HG03095 (cell line): ENCODE measurements around the gene TDP2.
"Not testable (repeated sequence)": the region's sequence is repeated elsewhere in the genome, so short reads cannot be mapped to it uniquely, and the experiment has no call there.

ENCODE experiments used
- ATAC-seq: cut with Tn5 transposase; IDR thresholded peaks from one replicate; pipeline ENCODE4 v1.9.1; 2021; ENCODE audit warnings: moderate library complexity; ENCODE audit not compliant: unreplicated experiment

The TDP2 gene

GRCh38 chr6:24683297-24684296, 16.9 kb upstream of the TDP2 start:
- ATAC-seq, result no peak

- no peak for ATAC-seq
Observed at GRCh38 chr6:24680582-24680981, 13.9 kb upstream of the TDP2 start.

GRCh38 chr6:24678792-24679352, 12.2 kb upstream of the TDP2 start:
- ATAC-seq, result not testable (repeated sequence)

- ATAC-seq, result no peak
Observed at GRCh38 chr6:24673625-24674024, 6.9 kb upstream of the TDP2 start.

- no peak for ATAC-seq
Observed at GRCh38 chr6:24672620-24673182, 6.0 kb upstream of the TDP2 start.

- not testable (repeated sequence) for ATAC-seq
Observed at GRCh38 chr6:24671077-24671476, 4.4 kb upstream of the TDP2 start.

GRCh38 chr6:24670492-24670891, 3.8 kb upstream of the TDP2 start:
- not testable (repeated sequence) for ATAC-seq

- ATAC-seq, result no peak
Observed at GRCh38 chr6:24668997-24669361, 2.3 kb upstream of the TDP2 start.

- not testable (repeated sequence) for ATAC-seq
Observed at GRCh38 chr6:24668066-24668996, 1.6 kb upstream of the TDP2 start.

- ATAC-seq, result no peak
Observed at GRCh38 chr6:24667378-24667803, 692 bp upstream of the TDP2 start.

- ATAC-seq, result peak; percentile 27
Observed at GRCh38 chr6:24666097-24666640, 530 bp downstream of the TDP2 start.

- ATAC-seq, result no peak
Observed at GRCh38 chr6:24664046-24664987, 2.4 kb downstream of the TDP2 start.

- no peak for ATAC-seq
Observed at GRCh38 chr6:24663189-24663588, 3.5 kb downstream of the TDP2 start.

GRCh38 chr6:24662236-24662635, 4.5 kb downstream of the TDP2 start:
- ATAC-seq, result no peak

- ATAC-seq, result not testable (repeated sequence)
Observed at GRCh38 chr6:24661759-24662158, 4.9 kb downstream of the TDP2 start.

GRCh38 chr6:24660105-24660504, 6.6 kb downstream of the TDP2 start:
- no peak for ATAC-seq

- ATAC-seq, result no peak
Observed at GRCh38 chr6:24659561-24659960, 7.1 kb downstream of the TDP2 start.

GRCh38 chr6:24658573-24659560, 7.8 kb downstream of the TDP2 start:
- no peak for ATAC-seq
